ENCODE data around the gene TPBGL.

GRCh38 chr11:75194147-75194546 is 46.4 kb upstream of the TPBGL start:
- TF ChIP-seq GATA2 (IDR thresholded peaks at IDR 0.05; ENCODE audit: low read depth, low read length) (no peak), GATA3 (IDR thresholded peaks at IDR 0.05; ENCODE audit: low read depth, low read length) (no peak)

All from SH-SY5Y (cell line).